DOHH2 (cell line): ENCODE data around the gene SCN4A.

Experiments
- H3F3A ChIP-seq: fragments of 200-600 bp; sonication (generic), shearing (Covaris generic); 2 replicates; pipeline ENCODE4 v1.6.0; 2016; ENCODE audit warnings: antibody characterized with exemption, mild to moderate bottlenecking; ENCODE audit not compliant: control insufficient read depth, insufficient read depth
- H3K27ac ChIP-seq: fragments of 200-600 bp; sonication (generic); 2 replicates; pipeline ENCODE4 v1.5.1; 2014; ENCODE audit warnings: low read depth, mild to moderate bottlenecking, low read length, moderate library complexity
- H3K27me3 ChIP-seq: fragments of 200-600 bp; sonication (generic); 2 replicates; pipeline ENCODE4 v1.6.1; 2014; ENCODE audit warnings: mild to moderate bottlenecking, low read length, mixed read lengths; ENCODE audit not compliant: control insufficient read depth
- H3K36me3 ChIP-seq: fragments of 200-600 bp; sonication (generic); 2 replicates; pipeline ENCODE4 v1.6.1; 2014; ENCODE audit warnings: mild to moderate bottlenecking, low read length, moderate library complexity, mixed read lengths; ENCODE audit not compliant: control insufficient read depth
- H3K4me1 ChIP-seq: fragments of 200-600 bp; sonication (generic); 2 replicates; pipeline ENCODE4 v1.6.1; 2014; ENCODE audit warnings: mild to moderate bottlenecking, low read length, mixed read lengths; ENCODE audit not compliant: control insufficient read depth
- H3K4me2 ChIP-seq: fragments of 200-600 bp; sonication (generic); 2 replicates; pipeline ENCODE4 v1.6.0; 2014; ENCODE audit warnings: mild to moderate bottlenecking, low read length, moderate library complexity
- H3K4me3 ChIP-seq: fragments of 200-600 bp; sonication (generic); 2 replicates; pipeline ENCODE4 v1.5.1; 2014; ENCODE audit warnings: mild to moderate bottlenecking, low read length, mixed read lengths
- H3K79me2 ChIP-seq: fragments of 200-600 bp; sonication (generic); 2 replicates; pipeline ENCODE4 v1.6.1; 2014; ENCODE audit warnings: mild to moderate bottlenecking, low read length, mixed read lengths; ENCODE audit not compliant: control insufficient read depth
- H3K9me2 ChIP-seq: fragments of 200-600 bp; sonication (generic); replicated peaks from 2 replicates; pipeline ENCODE4 v1.6.1; 2014; ENCODE audit warnings: mild to moderate bottlenecking, low read length, mixed read lengths; ENCODE audit not compliant: control insufficient read depth
- H3K9me3 ChIP-seq: fragments of 200-600 bp; sonication (generic); 2 replicates; pipeline ENCODE4 v1.6.1; 2014; ENCODE audit warnings: antibody characterized with exemption, low read length, mixed read lengths; ENCODE audit not compliant: control insufficient read depth, insufficient read depth
- H4K20me1 ChIP-seq: fragments of 200-600 bp; sonication (generic); 2 replicates; pipeline ENCODE4 v1.6.0; 2014; ENCODE audit warnings: low read depth, mild to moderate bottlenecking, antibody characterized with exemption, low read length, moderate library complexity; ENCODE audit not compliant: control insufficient read depth, insufficient read depth
- CTCF ChIP-seq: fragments of 200-600 bp; sonication (generic); IDR thresholded peaks from one replicate; pipeline ENCODE4 v1.5.1; 2014; ENCODE audit warnings: antibody characterized with exemption, mild to moderate bottlenecking, low read depth, low read length; ENCODE audit not compliant: poor library complexity, severe bottlenecking
- EZH2phosphoT487 ChIP-seq: fragments of 200-600 bp; sonication (generic); IDR thresholded peaks from 2 replicates; pipeline ENCODE4 v1.6.1; 2017; ENCODE audit warnings: borderline replicate concordance, mild to moderate bottlenecking, antibody characterized with exemption, low read length, moderate library complexity, mixed read lengths

Gene SCN4A

GRCh38 chr17:63944736-63945499 is 27.8 kb downstream of the SCN4A start:
- TF ChIP-seq EZH2phosphoT487 (no peak), CTCF (no peak)
- Histone ChIP-seq H3K4me3 (peak overlapping the region; percentile 73), H3K27ac (peak overlapping the region; percentile 83), H3K9me2 (no peaks in the 10 kb centered on the region), H3K4me1 (peaks cover 34% of the 10 kb centered on the region), H3K27me3 (no peaks in the 10 kb centered on the region), H3K79me2 (no peaks in the 10 kb centered on the region), H3K9me3 (no peaks in the 10 kb centered on the region), H3K4me2 (peak overlapping the region; percentile 96), H3K36me3 (no peaks in the 10 kb centered on the region), H3F3A (peaks cover 7% of the 10 kb centered on the region; the same call in 1 of the 2 replicates), H4K20me1 (no peaks in the 10 kb centered on the region)

- no peaks in the 10 kb centered on the region for H3K9me2 ChIP-seq
- H3K4me3 ChIP-seq = no peak overlapping the region
- no peak overlapping the region for H3K4me2 ChIP-seq
- no peaks in the 10 kb centered on the region for H3K36me3 ChIP-seq
- H4K20me1 ChIP-seq = no peaks in the 10 kb centered on the region
- H3K79me2 ChIP-seq = no peaks in the 10 kb centered on the region
- no peaks in the 10 kb centered on the region for H3K27me3 ChIP-seq
- H3F3A ChIP-seq = peaks cover 7% of the 10 kb centered on the region; the same call in 1 of the 2 replicates
- no peak overlapping the region for H3K27ac ChIP-seq
- no peaks in the 10 kb centered on the region for H3K9me3 ChIP-seq
- peak; percentile 23 for TF ChIP-seq CTCF
- no peak for TF ChIP-seq EZH2phosphoT487
- peaks cover 46% of the 10 kb centered on the region for H3K4me1 ChIP-seq
Measured at GRCh38 chr17:63943745-63944144, 29.0 kb downstream of the SCN4A start.

- peaks cover 59% of the 10 kb centered on the region for H3K4me1 ChIP-seq
- no peak overlapping the region for H3K4me2 ChIP-seq
- peaks cover 7% of the 10 kb centered on the region; the same call in 1 of the 2 replicates for H3F3A ChIP-seq
- no peaks in the 10 kb centered on the region for H3K27me3 ChIP-seq
- H3K79me2 ChIP-seq = no peaks in the 10 kb centered on the region
- no peaks in the 10 kb centered on the region for H3K9me2 ChIP-seq
- H3K27ac ChIP-seq = no peak overlapping the region
- TF ChIP-seq CTCF (no peak), EZH2phosphoT487 (no peak)
- no peak overlapping the region for H3K4me3 ChIP-seq
- H3K9me3 ChIP-seq = no peaks in the 10 kb centered on the region
- H4K20me1 ChIP-seq = no peaks in the 10 kb centered on the region
- H3K36me3 ChIP-seq = no peaks in the 10 kb centered on the region
Measured at GRCh38 chr17:63942309-63942985, 30.3 kb downstream of the SCN4A start.
